RWPE1 (cell line): Measurements from ENCODE around the gene CACNA2D3.

ENCODE experiments used
- CTCF ChIA-PET: fragments of 350-600 bp; sonication (Branson Sonifier 250); formaldehyde crosslinking; extraction: SDS; loops from one replicate; lab custom pipeline; 2021; lab: Yijun Ruan, JAX
- POLR2A ChIA-PET: fragments of 400-600 bp; formaldehyde crosslinking; extraction: SDS; loops from one replicate; lab custom pipeline; 2020; ENCODE audit warnings: antibody characterized with exemption; ENCODE audit not compliant: low non-redundant PET; lab: Yijun Ruan, JAX
- DNase-seq: peaks from one replicate; pipeline ENCODE4 v3.0.0; 2012; ENCODE audit warnings: low spot score
- H3K27ac ChIP-seq: fragments of 450-650 bp; 2 replicates; pipeline ENCODE4 v1.5.1; 2017
- TF ChIP-seq, protein P1 (sequence below): fragments of 450-650 bp; conservative IDR thresholded peaks from 2 replicates; pipeline ENCODE4 v1.5.1; 2017; ENCODE audit warnings: low read depth, mild to moderate bottlenecking

CACNA2D3 gene

DNA sequence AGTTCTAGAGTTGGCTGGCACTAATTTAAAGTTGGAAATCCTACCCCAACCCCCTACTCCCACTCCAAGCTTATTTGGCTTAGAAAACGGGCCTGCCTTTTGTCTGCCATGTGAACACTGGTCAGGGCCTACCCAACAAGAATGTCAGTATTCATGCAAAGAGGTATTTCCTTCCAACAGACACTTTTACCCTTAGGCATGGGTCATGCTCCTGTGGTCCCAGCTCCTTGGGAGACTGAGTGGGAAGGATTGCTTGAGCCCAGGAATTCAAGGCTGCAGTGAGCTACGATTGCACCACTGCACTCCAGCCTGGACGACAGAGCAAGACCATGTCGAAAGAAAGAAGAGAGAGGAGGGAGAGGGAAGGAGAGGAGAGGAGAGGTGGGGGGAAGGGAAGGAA, 943.0 kb downstream of the CACNA2D3 start:
- TF ChIP-seq, protein P1, sequence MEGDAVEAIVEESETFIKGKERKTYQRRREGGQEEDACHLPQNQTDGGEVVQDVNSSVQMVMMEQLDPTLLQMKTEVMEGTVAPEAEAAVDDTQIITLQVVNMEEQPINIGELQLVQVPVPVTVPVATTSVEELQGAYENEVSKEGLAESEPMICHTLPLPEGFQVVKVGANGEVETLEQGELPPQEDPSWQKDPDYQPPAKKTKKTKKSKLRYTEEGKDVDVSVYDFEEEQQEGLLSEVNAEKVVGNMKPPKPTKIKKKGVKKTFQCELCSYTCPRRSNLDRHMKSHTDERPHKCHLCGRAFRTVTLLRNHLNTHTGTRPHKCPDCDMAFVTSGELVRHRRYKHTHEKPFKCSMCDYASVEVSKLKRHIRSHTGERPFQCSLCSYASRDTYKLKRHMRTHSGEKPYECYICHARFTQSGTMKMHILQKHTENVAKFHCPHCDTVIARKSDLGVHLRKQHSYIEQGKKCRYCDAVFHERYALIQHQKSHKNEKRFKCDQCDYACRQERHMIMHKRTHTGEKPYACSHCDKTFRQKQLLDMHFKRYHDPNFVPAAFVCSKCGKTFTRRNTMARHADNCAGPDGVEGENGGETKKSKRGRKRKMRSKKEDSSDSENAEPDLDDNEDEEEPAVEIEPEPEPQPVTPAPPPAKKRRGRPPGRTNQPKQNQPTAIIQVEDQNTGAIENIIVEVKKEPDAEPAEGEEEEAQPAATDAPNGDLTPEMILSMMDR, result no peak
- ChIA-PET CTCF (no interaction called here), POLR2A (no interaction called here)
- H3K27ac ChIP-seq, result no peak overlapping the region
- DNase-seq, result no peak

DNA sequence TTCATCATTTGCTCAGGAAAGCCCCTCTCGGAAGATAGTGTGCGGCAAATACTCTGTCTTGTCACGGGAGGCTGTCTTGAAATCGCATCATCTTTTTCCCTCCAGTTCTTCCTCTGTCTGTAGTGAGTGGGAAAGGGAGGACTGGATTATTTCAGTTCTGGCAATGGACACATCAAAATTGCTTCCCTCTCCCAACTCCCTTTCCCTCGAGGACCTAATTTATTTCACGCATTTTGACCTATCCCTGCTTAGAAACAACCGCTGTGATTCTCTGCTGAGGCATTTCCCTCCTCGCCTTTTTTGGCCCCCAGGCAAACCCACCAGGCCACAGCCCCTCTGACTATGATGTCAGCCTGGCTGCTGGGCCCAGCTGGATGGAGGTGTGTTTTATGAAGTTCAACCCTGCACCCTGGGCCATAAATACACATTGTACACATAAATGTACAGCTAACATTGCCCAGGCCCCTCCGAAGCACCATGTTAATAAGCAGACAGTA, 944.2 kb downstream of the CACNA2D3 start:
- TF ChIP-seq, protein P1, result no peak
- CTCF ChIA-PET, result no interaction called here
- POLR2A ChIA-PET, result no interaction called here
- H3K27ac ChIP-seq, result no peak overlapping the region
- no peak for DNase-seq

DNA sequence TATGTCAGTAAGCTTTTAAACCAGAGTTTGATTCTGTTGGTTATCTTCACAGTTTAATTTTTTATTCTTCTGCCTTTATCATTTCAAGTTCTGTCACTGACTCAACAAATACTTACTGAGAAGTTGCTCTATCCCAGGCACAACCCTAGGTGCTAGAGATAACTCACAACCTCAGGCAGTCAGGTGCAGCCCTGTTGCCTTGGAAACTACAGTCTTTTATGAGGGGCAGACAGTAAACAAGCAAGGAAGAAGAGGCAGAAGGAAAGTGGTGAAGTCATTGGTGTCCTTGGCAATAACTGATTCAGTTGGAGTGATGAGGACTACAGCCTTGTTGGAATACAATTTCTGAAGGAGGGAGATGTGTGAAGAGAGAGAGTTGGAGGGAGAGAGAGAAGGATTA, 947.6 kb downstream of the CACNA2D3 start:
- ChIA-PET POLR2A (no interaction called here), CTCF (no interaction called here)
- DNase-seq, result no peak
- no peak overlapping the region for H3K27ac ChIP-seq
- TF ChIP-seq, protein P1, result no peak

DNA sequence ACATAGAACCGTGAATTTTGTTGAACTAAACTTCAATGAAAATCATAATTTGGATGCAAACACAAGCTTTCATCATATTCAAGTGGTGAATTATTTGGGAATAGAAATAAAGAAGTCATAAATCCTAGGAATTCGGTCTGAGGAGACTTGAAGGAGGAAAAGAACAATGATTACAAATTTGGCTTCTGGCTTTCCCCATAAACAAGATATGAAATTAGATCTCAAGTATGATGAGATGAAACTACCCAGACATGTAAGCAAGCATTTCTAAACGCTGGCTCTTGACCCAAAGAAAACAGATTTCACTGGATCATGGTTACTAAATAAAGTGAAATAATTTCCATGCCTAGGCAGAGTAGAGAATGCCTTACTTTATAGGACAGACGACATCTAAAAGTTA, 952.4 kb downstream of the CACNA2D3 start:
- no peak overlapping the region for H3K27ac ChIP-seq
- POLR2A ChIA-PET, result no interaction called here
- TF ChIP-seq, protein P1, result no peak
- no peak for DNase-seq
- CTCF ChIA-PET, result no interaction called here

DNA sequence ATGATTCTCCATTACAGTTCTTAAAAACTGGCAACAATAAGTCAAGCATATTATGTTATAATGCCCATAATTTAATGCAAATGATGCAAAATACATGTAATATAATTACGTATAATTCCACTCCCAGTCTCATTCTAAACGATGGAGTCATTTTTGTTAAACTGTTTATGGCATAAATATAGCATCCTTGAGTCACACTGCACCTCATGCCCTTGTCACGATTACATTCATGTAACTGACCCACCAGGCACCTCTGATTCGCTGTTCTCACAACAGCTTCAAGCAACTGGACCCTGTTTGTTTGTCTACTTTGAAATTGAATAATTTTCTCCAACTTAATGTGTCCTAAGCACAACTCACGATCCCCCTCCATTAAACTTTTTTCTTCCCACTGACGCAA, 953.5 kb downstream of the CACNA2D3 start:
- no peak for DNase-seq
- ChIA-PET CTCF (no interaction called here), POLR2A (no interaction called here)
- no peak overlapping the region for H3K27ac ChIP-seq
- TF ChIP-seq, protein P1, result no peak

DNA sequence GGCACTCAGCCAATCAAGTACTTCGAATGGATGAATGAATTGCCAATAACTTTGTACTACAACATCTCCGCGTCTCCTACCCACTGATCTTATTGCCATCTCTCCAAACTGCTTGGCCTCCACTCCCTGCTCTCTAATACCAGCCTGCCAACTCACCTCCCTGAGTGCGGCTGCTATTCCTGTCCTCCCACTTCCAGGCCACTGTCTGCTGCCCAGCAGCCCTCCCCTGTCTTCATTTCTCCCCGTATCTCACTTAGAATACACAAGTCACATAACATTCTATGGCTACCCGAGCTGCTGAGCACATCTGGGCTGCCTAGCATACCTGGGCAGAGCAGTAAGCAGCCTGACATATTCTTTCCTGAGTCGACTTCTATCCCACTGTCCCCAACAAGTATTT, 955.4 kb downstream of the CACNA2D3 start:
- CTCF ChIA-PET, result no interaction called here
- no peak overlapping the region for H3K27ac ChIP-seq
- no peak for DNase-seq
- POLR2A ChIA-PET, result no interaction called here
- TF ChIP-seq, protein P1, result no peak

DNA sequence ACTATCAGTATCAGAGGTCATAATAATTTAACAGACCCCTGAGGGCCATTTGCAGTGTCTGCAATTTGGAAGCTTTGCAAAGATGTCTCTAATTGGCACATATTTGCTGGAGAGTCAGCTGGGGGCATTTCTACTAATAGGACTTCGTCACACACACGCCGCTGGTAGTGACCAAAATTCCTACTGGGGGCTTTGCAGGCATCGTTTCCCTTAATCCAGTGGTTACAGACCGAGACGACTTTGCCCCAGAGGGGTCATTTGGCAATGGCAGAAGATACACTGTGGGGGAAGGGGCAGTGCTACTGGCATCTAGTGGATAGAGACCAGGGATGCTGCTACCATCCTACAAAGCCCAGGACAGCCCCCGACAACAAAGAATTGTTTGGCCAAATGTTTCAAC, 956.5 kb downstream of the CACNA2D3 start:
- TF ChIP-seq, protein P1, result no peak
- ChIA-PET POLR2A (no interaction called here), CTCF (no interaction called here)
- H3K27ac ChIP-seq, result no peak overlapping the region
- DNase-seq, result no peak
